Endothelial cell of umbilical vein (primary cell): ENCODE results near the gene HNRNPLL. TPM values are rescaled to one million over a fixed set of nuclear protein-coding genes. Genes with fewer than 3 reads are reported as not detected.
A peak's percentile ranks its signal among the peaks of the same experiment; 100 is the strongest.

Experiments
- BruUV-seq: library from RNA; stranded (reverse); fragments of 400-500 nt; replicated peaks from 2 replicates; lab custom pipeline; 2021; lab: Mats Ljungman, UMichigan
- CTCF ChIA-PET: fragments of 300-600, 350-600 bp; sonication (Branson Sonifier 250); formaldehyde crosslinking; loops from one replicate; lab custom pipeline; 2021; ENCODE audit warnings: antibody characterized with exemption, inconsistent platforms; lab: Charles Lee
- POLR2A ChIA-PET: fragments of 300-600, 350-600 bp; sonication (Branson Sonifier 250); formaldehyde crosslinking; loops from one replicate; lab custom pipeline; 2021; ENCODE audit warnings: antibody characterized with exemption, inconsistent platforms; lab: Charles Lee
- DNase-seq: peaks from one replicate; pipeline ENCODE4 v3.0.0-alpha.2; 2011; ENCODE audit warnings: low read depth, low spot score
- FAIRE-seq: peaks from 2 replicates; lab custom pipeline; 2011; peaks lifted over from hg19 to GRCh38; lab: Jason Lieb, UNC
- H2AFZ ChIP-seq: 2 replicates; pipeline ENCODE4 v1.6.0; 2012; ENCODE audit warnings: low read depth, low read length, control low read depth, inconsistent platforms
- H3K27ac ChIP-seq: 2 replicates; pipeline ENCODE4 v1.5.1; 2011; ENCODE audit warnings: low read depth, mild to moderate bottlenecking, control low read depth, low read length, moderate library complexity; ENCODE audit not compliant: insufficient read depth
- H3K27me3 ChIP-seq, 2 experiments: 2 replicates each; pipeline versions ENCODE4 v1.6.0 to v1.6.1; 2011; ENCODE audit warnings: low read length in 2 of 2, mixed read lengths in 1 of 2; ENCODE audit not compliant: control insufficient read depth in 2 of 2, insufficient read depth in 2 of 2
- H3K36me3 ChIP-seq, 2 experiments: 2 replicates in 1 of 2; 3 replicates in 1 of 2; pipeline ENCODE4 v1.5.1; 2011; ENCODE audit warnings: low read length in 2 of 2, mild to moderate bottlenecking in 1 of 2, moderate library complexity in 1 of 2; ENCODE audit not compliant: control insufficient read depth in 2 of 2, insufficient read depth in 2 of 2; ENCODE audit errors: extremely low read depth in 1 of 2
- H3K4me1 ChIP-seq: 3 replicates; pipeline ENCODE4 v1.5.1; 2011; ENCODE audit warnings: mild to moderate bottlenecking, low read length; ENCODE audit not compliant: control insufficient read depth, insufficient read depth; ENCODE audit errors: extremely low read depth
- H3K4me2 ChIP-seq: 2 replicates; pipeline ENCODE4 v1.6.1; 2011; ENCODE audit warnings: low read length, control low read depth, mixed read lengths; ENCODE audit not compliant: insufficient read depth
- H3K4me3 ChIP-seq, 3 experiments: fragments of 200-600 bp in 1 of 3; sonication (generic), shearing (Covaris generic) in 1 of 3; replicated peaks in 1 of 3; 2 replicates each; pipeline ENCODE4 v1.5.1; 2011 to 2016; ENCODE audit warnings: control low read depth in 3 of 3, low read length in 3 of 3, mild to moderate bottlenecking in 2 of 3, inconsistent platforms in 1 of 3, low read depth in 1 of 3, moderate library complexity in 1 of 3; ENCODE audit not compliant: insufficient read depth in 1 of 3
- H3K79me2 ChIP-seq: 2 replicates; pipeline ENCODE4 v1.6.0; 2012; ENCODE audit warnings: low read length, inconsistent platforms; ENCODE audit not compliant: control insufficient read depth, insufficient read depth
- H3K9ac ChIP-seq: replicated peaks from 2 replicates; pipeline ENCODE3; 2011; ENCODE audit warnings: low read length, control low read depth; ENCODE audit not compliant: insufficient read depth; ENCODE audit errors: extremely low read depth
- H3K9me1 ChIP-seq: replicated peaks from 3 replicates; pipeline ENCODE4 v1.6.0; 2011; ENCODE audit warnings: mild to moderate bottlenecking, low read length; ENCODE audit not compliant: control insufficient read depth, insufficient read depth; ENCODE audit errors: extremely low read depth
- H3K9me3 ChIP-seq: replicated peaks from 2 replicates; pipeline ENCODE4 v1.5.1; 2012; ENCODE audit warnings: low read length, inconsistent platforms; ENCODE audit not compliant: control insufficient read depth, insufficient read depth
- H4K20me1 ChIP-seq: replicated peaks from 2 replicates; pipeline ENCODE3; 2011; ENCODE audit warnings: mild to moderate bottlenecking, low read length; ENCODE audit not compliant: control insufficient read depth, insufficient read depth; ENCODE audit errors: extremely low read depth
- CTCF ChIP-seq, 2 donors: IDR thresholded peaks; 1 replicate in 1 of 2; 2 replicates in 1 of 2; pipeline ENCODE4 v1.5.1; 2011; ENCODE audit warnings: low read length in 2 of 2, mild to moderate bottlenecking in 2 of 2, moderate library complexity in 2 of 2, control low read depth in 1 of 2, inconsistent platforms in 1 of 2, low read depth in 1 of 2; ENCODE audit not compliant: insufficient read depth in 1 of 2; ENCODE audit errors: extremely low read depth in 1 of 2
- JUN ChIP-seq: IDR thresholded peaks from 2 replicates; pipeline ENCODE4 v1.6.1; 2011; ENCODE audit warnings: borderline replicate concordance, low read depth; ENCODE audit not compliant: insufficient read length, insufficient read depth
- MAX ChIP-seq: IDR thresholded peaks from 2 replicates; pipeline ENCODE4 v1.6.1; 2011; ENCODE audit not compliant: insufficient read depth, insufficient read length
- MYC ChIP-seq: IDR thresholded peaks from one replicate; pipeline ENCODE4 v1.6.1; 2011; ENCODE audit warnings: mild to moderate bottlenecking, low read depth, low read length
- POLR2A ChIP-seq: IDR thresholded peaks from 2 replicates; pipeline ENCODE4 v1.6.1; 2012; ENCODE audit warnings: low read depth, mild to moderate bottlenecking, control low read depth, low read length
- dilution Hi-C: fragments of 300-500 bp; cut with MboI; formaldehyde crosslinking; loops from one replicate; pipeline ENCODE4 v1.15.0; 2019; ENCODE audit warnings: low sequenced_read_pairs; ENCODE audit not compliant: extremely low pct_ligation_motif_present
- intact Hi-C: fragments of 100-400 bp; cut with micrococcal nuclease; formaldehyde crosslinking; loops from one replicate; pipeline ENCODE4 v1.10.0; 2022
- polyA plus RNA-seq, 4 experiments: library from polyadenylated mRNA; depleted of rRNA in 3 of 4; stranded (reverse) in 3 of 4; unstranded in 1 of 4; fragments of >200 nt; gene quantifications; 2 replicates each; pipeline versions ENCODE4 v1.2.1 to v1.2.3, GENCODE V29; 2011 to 2012; ENCODE audit warnings: missing spikeins in 1 of 4
- total RNA-seq: library from RNA; stranded (reverse); gene quantifications from 2 replicates; pipeline ENCODE4 v1.2.3, GENCODE V29; 2021

HNRNPLL gene
- total and polyA plus RNA-seq, 2 donors (not counting 3 experiments of a cell fraction or from before 2014, with no cell fraction given) = 19.8 to 56.2 TPM

- dilution Hi-C loops (no loop called here), intact Hi-C loops (no loop called here)
- no peaks in the 10 kb centered on the region for H3K79me2 ChIP-seq
- FAIRE-seq = peak; percentile 33
- peak; percentile 12 for DNase-seq
- H3K4me3 ChIP-seq = no peak overlapping the region
- H3K36me3 ChIP-seq = peaks cover 0 to 2% of the 10 kb centered on the region in 2 experiments
- no peak overlapping the region for H3K9ac ChIP-seq
- H3K27ac ChIP-seq = no peak overlapping the region
- no peak overlapping the region for H2AFZ ChIP-seq
- ChIA-PET POLR2A (interaction anchor here (1.0 kb wide), 1 partner anchor 196 kb away, joined by 3 read pairs; the partner anchor contains the start of gene SRSF7), CTCF (interaction anchor here (0.5 to 1.6 kb wide), 8 partner anchors 10 to 238 kb away, joined by 3 to 7 read pairs (median 5); no protein-coding TSS in a partner anchor)
- H3K9me3 ChIP-seq = no peaks in the 10 kb centered on the region
- no peaks in the 10 kb centered on the region for H3K4me1 ChIP-seq
- no peaks in the 10 kb centered on the region for H4K20me1 ChIP-seq
- no TSS peak for BruUV-seq
- no peaks in the 10 kb centered on the region for H3K9me1 ChIP-seq
- H3K27me3 ChIP-seq = no peaks in the 10 kb centered on the region
- no peak overlapping the region for H3K4me2 ChIP-seq
- TF ChIP-seq CTCF (IDR thresholded peaks at IDR 0.05; ENCODE audit: extremely low read depth in 1 of 2, insufficient read depth in 1 of 2, low read depth in 1 of 2, low read length in 2 of 2) (peak; percentile 23 to 28), POLR2A (no peak)
These were observed 47.6 kb downstream of the HNRNPLL start for GRCh38 chr2:38554973-38555595.

- TF ChIP-seq MAX = no peak
- no peak for TF ChIP-seq POLR2A
- TF ChIP-seq JUN = no peak
- TF ChIP-seq MYC = no peak
- intact Hi-C loops = no loop called here
- no peak overlapping the region for H3K9ac ChIP-seq
- no peaks in the 10 kb centered on the region for H3K79me2 ChIP-seq
- H3K27ac ChIP-seq = no peak overlapping the region
- FAIRE-seq = no peak
- no peaks in the 10 kb centered on the region for H3K9me3 ChIP-seq
- H3K27me3 ChIP-seq = no peaks in the 10 kb centered on the region
- dilution Hi-C loops = no loop called here
- H4K20me1 ChIP-seq = no peaks in the 10 kb centered on the region
- POLR2A ChIA-PET = no interaction called here
- CTCF ChIA-PET = interaction anchor here (1.0 to 1.6 kb wide), 2 partner anchors 28 to 171 kb away, joined by 3 to 4 read pairs; no protein-coding TSS in a partner anchor
- H2AFZ ChIP-seq = no peak overlapping the region
- no TSS peak for BruUV-seq
- no peaks in the 10 kb centered on the region for H3K4me1 ChIP-seq
- DNase-seq = no peak
- H3K9me1 ChIP-seq = no peaks in the 10 kb centered on the region
- peaks cover 0 to 2% of the 10 kb centered on the region in 2 experiments for H3K36me3 ChIP-seq
- no peak overlapping the region for H3K4me2 ChIP-seq
- no peak overlapping the region for H3K4me3 ChIP-seq
These were observed 49.2 kb downstream of the HNRNPLL start for GRCh38 chr2:38553554-38553953.
